ENCODE measurements around the gene PPP1R2B.
A peak's percentile ranks its signal among the peaks of the same experiment; 100 is the strongest.
"Not testable (repeated sequence)": the region's sequence is repeated elsewhere in the genome, so short reads cannot be mapped to it uniquely, and the experiment has no call there.

PPP1R2B gene

GRCh38 chr5:156850206-156850751 is at the start of gene PPP1R2B:
PPP1R2B (plus strand) TSS chr5:156850295; CDS start chr5:156850563, 268 bp downstream.
- DNase-seq (ENCODE audit: insufficient read length, low spot score) (no peak), FAIRE-seq (no peak)

- no peak for DNase-seq (ENCODE audit: insufficient read length, low spot score)
- no peak for FAIRE-seq
Observed at GRCh38 chr5:156800929-156801328, 49.2 kb upstream of the PPP1R2B start.

- FAIRE-seq, result no peak
- DNase-seq (ENCODE audit: insufficient read length, low spot score), result no peak
Observed at GRCh38 chr5:156802501-156802900, 47.6 kb upstream of the PPP1R2B start.

GRCh38 chr5:156803404-156803803 is 46.7 kb upstream of the PPP1R2B start:
- FAIRE-seq (no peak), DNase-seq (ENCODE audit: insufficient read length, low spot score) (no peak)

GRCh38 chr5:156812959-156813358 is 37.1 kb upstream of the PPP1R2B start:
- DNase-seq (ENCODE audit: insufficient read length, low spot score), result no peak
- FAIRE-seq, result no peak

- peak; percentile 20 for DNase-seq (ENCODE audit: insufficient read length, low spot score)
- FAIRE-seq, result peak; percentile 35
Observed at GRCh38 chr5:156815988-156816599, 34.0 kb upstream of the PPP1R2B start.

GRCh38 chr5:156819537-156819936 is 30.6 kb upstream of the PPP1R2B start:
- FAIRE-seq, result no peak
- no peak for DNase-seq (ENCODE audit: insufficient read length, low spot score)

GRCh38 chr5:156819967-156820581 is 30.0 kb upstream of the PPP1R2B start:
- FAIRE-seq (no peak), DNase-seq (ENCODE audit: insufficient read length, low spot score) (no peak)

- FAIRE-seq, result peak; percentile 8
- DNase-seq (ENCODE audit: insufficient read length, low spot score), result no peak
Observed at GRCh38 chr5:156824241-156824640, 25.9 kb upstream of the PPP1R2B start.

- FAIRE-seq (peak; percentile 11), DNase-seq (ENCODE audit: insufficient read length, low spot score) (no peak)
Observed at GRCh38 chr5:156824800-156825199, 25.3 kb upstream of the PPP1R2B start.

- FAIRE-seq, result no peak
- no peak for DNase-seq (ENCODE audit: insufficient read length, low spot score)
Observed at GRCh38 chr5:156825688-156826087, 24.4 kb upstream of the PPP1R2B start.

GRCh38 chr5:156826150-156826549 is 23.9 kb upstream of the PPP1R2B start:
- peak; percentile 95 for FAIRE-seq
- DNase-seq (ENCODE audit: insufficient read length, low spot score), result no peak

GRCh38 chr5:156834916-156835315 is 15.2 kb upstream of the PPP1R2B start:
- no peak for FAIRE-seq
- DNase-seq (ENCODE audit: insufficient read length, low spot score), result no peak

- FAIRE-seq, result peak; percentile 57
- no peak for DNase-seq (ENCODE audit: insufficient read length, low spot score)
Observed at GRCh38 chr5:156835905-156836304, 14.2 kb upstream of the PPP1R2B start.

GRCh38 chr5:156836846-156837245 is 13.2 kb upstream of the PPP1R2B start:
- DNase-seq (ENCODE audit: insufficient read length, low spot score), result no peak
- FAIRE-seq, result no peak

- DNase-seq (ENCODE audit: insufficient read length, low spot score), result no peak
- FAIRE-seq, result no peak
Observed at GRCh38 chr5:156838961-156839360, 11.1 kb upstream of the PPP1R2B start.

- no peak for FAIRE-seq
- no peak for DNase-seq (ENCODE audit: insufficient read length, low spot score)
Observed at GRCh38 chr5:156841737-156842136, 8.4 kb upstream of the PPP1R2B start.

- DNase-seq (ENCODE audit: insufficient read length, low spot score), result no peak
- no peak for FAIRE-seq
Observed at GRCh38 chr5:156846914-156847313, 3.2 kb upstream of the PPP1R2B start.

GRCh38 chr5:156848447-156848846 is 1.6 kb upstream of the PPP1R2B start:
- not testable (repeated sequence) for DNase-seq (ENCODE audit: insufficient read length, low spot score); FAIRE-seq

- FAIRE-seq (no peak), DNase-seq (ENCODE audit: insufficient read length, low spot score) (no peak)
Observed at GRCh38 chr5:156851880-156852279, 1.8 kb downstream of the PPP1R2B start.

- peak; percentile 80 for FAIRE-seq
Observed at GRCh38 chr5:156853055-156853454, 3.0 kb downstream of the PPP1R2B start.

GRCh38 chr5:156865427-156865826 is 15.3 kb downstream of the PPP1R2B start:
- no peak for DNase-seq (ENCODE audit: insufficient read length, low spot score)
- FAIRE-seq, result no peak

More at GRCh38 chr5:156853055-156853454, 3.0 kb downstream of the PPP1R2B start:
- not testable (repeated sequence) for DNase-seq (ENCODE audit: insufficient read length, low spot score)

All from GM19239 (cell line).